ENCODE data around the gene SIRPB1.

DNA sequence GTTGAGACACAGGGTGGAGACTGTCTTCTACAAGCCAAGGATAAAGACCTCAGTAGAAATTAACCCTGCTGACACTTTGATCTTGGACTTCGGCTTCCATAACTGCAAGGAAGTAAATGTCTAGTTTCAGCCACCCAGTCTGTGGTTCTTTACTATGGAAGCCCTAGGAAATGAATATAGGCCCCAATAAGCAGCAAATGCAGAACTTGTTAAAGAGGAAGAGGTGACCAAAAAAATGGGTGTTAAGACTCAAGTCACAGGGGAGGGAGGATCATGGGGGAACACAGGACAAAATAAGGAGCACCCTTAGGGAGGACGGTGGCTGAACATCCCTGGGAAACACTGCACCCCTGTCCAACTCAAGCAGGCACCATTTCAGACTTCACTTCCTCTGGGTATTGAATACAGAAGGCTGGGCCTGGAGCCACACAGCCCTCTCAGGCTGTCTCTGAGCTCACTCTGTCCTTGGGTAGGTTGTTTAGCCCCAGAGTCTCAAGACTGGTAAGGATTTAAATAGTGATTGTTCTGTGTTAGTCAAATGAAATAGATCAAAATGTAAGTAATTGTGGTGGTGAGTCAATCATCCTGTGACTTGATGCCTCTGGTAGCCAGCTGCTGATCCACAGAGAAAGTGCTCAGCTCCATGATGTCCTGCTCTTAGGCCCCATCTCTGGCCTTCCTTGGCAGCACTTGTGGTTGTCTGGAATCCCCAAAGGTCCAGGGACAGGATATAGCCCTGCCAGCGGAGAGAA, 31.9 kb downstream of the SIRPB1 start:
- TF ChIP-seq CTCF (IDR thresholded peaks at IDR 0.05) (no peak), POLR2A (IDR thresholded peaks at IDR 0.05; ENCODE audit: low read depth) (no peak)

Data from esophagus muscularis mucosa (tissue), 3 donors.